Fibroblast of pulmonary artery (primary cell): ENCODE results near the gene ARHGAP10.
A peak's percentile ranks its signal among the peaks of the same experiment; 100 is the strongest.

Source experiments
- DNase-seq: peaks from one replicate; pipeline ENCODE4 v3.0.0-alpha.2; 2010; ENCODE audit warnings: low read depth
- H3K4me3 ChIP-seq: replicated peaks from 2 replicates; pipeline ENCODE4 v1.5.1; 2011; ENCODE audit warnings: low read depth, mild to moderate bottlenecking, control low read depth, low read length, moderate library complexity
- CTCF ChIP-seq: IDR thresholded peaks from 2 replicates; pipeline ENCODE4 v1.5.1; 2011; ENCODE audit warnings: mild to moderate bottlenecking, control low read depth, low read length, inconsistent platforms; ENCODE audit errors: missing control alignments

The ARHGAP10 gene

GRCh38 chr4:147799986-147800555 lies 68.2 kb downstream of the ARHGAP10 start:
- no peak overlapping the region for H3K4me3 ChIP-seq
- DNase-seq: no peak
- TF ChIP-seq CTCF: no peak

- TF ChIP-seq CTCF: no peak
- no peak overlapping the region for H3K4me3 ChIP-seq
- no peak for DNase-seq
Observed at GRCh38 chr4:147801820-147802219, 69.9 kb downstream of the ARHGAP10 start.

GRCh38 chr4:147802346-147802745 lies 70.5 kb downstream of the ARHGAP10 start:
- no peak overlapping the region for H3K4me3 ChIP-seq
- TF ChIP-seq CTCF: no peak
- DNase-seq: no peak

GRCh38 chr4:147805946-147806345 lies 74.1 kb downstream of the ARHGAP10 start:
- H3K4me3 ChIP-seq: no peak overlapping the region
- TF ChIP-seq CTCF: no peak
- no peak for DNase-seq

- no peak for TF ChIP-seq CTCF
- no peak overlapping the region for H3K4me3 ChIP-seq
- peak; percentile 62 for DNase-seq
Observed at GRCh38 chr4:147808447-147808846, 76.6 kb downstream of the ARHGAP10 start.

GRCh38 chr4:147809211-147809610 lies 77.3 kb downstream of the ARHGAP10 start:
- no peak for DNase-seq
- no peak overlapping the region for H3K4me3 ChIP-seq
- TF ChIP-seq CTCF: no peak

GRCh38 chr4:147811878-147812277 lies 80.0 kb downstream of the ARHGAP10 start:
- no peak overlapping the region for H3K4me3 ChIP-seq
- TF ChIP-seq CTCF: no peak
- no peak for DNase-seq
